Neural progenitor cell (in vitro differentiated cells): ENCODE measurements around the gene NAA15. TPM values are rescaled to one million over a fixed set of nuclear protein-coding genes. Genes with fewer than 3 reads are reported as not detected.
"Not testable (repeated sequence)": the region's sequence is repeated elsewhere in the genome, so short reads cannot be mapped to it uniquely, and the experiment has no call there.

ENCODE experiments used
- DNase-seq: peaks from one replicate; pipeline ENCODE4 v3.0.0-alpha.2; 2016; ENCODE audit warnings: low spot score
- H2AFZ ChIP-seq: fragments of 200-600 bp; sonication (generic); replicated peaks from 2 replicates; pipeline ENCODE4 v1.6.1; 2016; ENCODE audit warnings: antibody characterized with exemption
- H3F3A ChIP-seq: fragments of 200-600 bp; sonication (generic); 2 replicates; pipeline ENCODE4 v1.6.1; 2016; ENCODE audit warnings: antibody characterized with exemption, low read depth
- H3K27ac ChIP-seq: fragments of 200-600 bp; sonication (generic); 2 replicates; pipeline ENCODE4 v1.5.1; 2016; ENCODE audit warnings: mild to moderate bottlenecking
- H3K27me3 ChIP-seq: fragments of 200-600 bp; sonication (generic); 2 replicates; pipeline ENCODE4 v1.6.1; 2016; ENCODE audit warnings: mild to moderate bottlenecking, moderate library complexity
- H3K36me3 ChIP-seq: fragments of 200-600 bp; sonication (generic); 2 replicates; pipeline ENCODE4 v1.5.1; 2016
- H3K4me1 ChIP-seq: fragments of 200-600 bp; sonication (generic); 2 replicates; pipeline ENCODE4 v1.6.1; 2016; ENCODE audit warnings: mixed run types
- H3K4me2 ChIP-seq: fragments of 200-600 bp; sonication (generic); 2 replicates; pipeline ENCODE4 v1.6.1; 2016
- H3K4me3 ChIP-seq: fragments of 200-600 bp; sonication (generic); 2 replicates; pipeline ENCODE4 v1.5.1; 2016
- H3K79me2 ChIP-seq: fragments of 200-600 bp; sonication (generic); 2 replicates; pipeline ENCODE4 v1.6.1; 2016; ENCODE audit warnings: low read depth
- H3K9ac ChIP-seq: fragments of 200-600 bp; sonication (generic); 2 replicates; pipeline ENCODE4 v1.6.1; 2016
- H3K9me3 ChIP-seq: fragments of 200-600 bp; sonication (generic); 2 replicates; pipeline ENCODE4 v1.5.1; 2016; ENCODE audit warnings: low read depth
- H4K20me1 ChIP-seq: fragments of 200-600 bp; sonication (generic); 2 replicates; pipeline ENCODE4 v1.6.1; 2016; ENCODE audit warnings: low read depth
- H3K27ac Mint-ChIP-seq: 3 replicates; pipeline ENCODE4 v1.8.0; 2021; ENCODE audit warnings: mixed read lengths
- H3K27me3 Mint-ChIP-seq: 2 replicates; pipeline ENCODE4 v1.8.0; 2022; ENCODE audit warnings: low read depth, mild to moderate bottlenecking, inconsistent platforms, moderate library complexity, mixed read lengths; ENCODE audit not compliant: insufficient read depth
- H3K36me3 Mint-ChIP-seq: 3 replicates; pipeline ENCODE4 v1.8.0; 2021; ENCODE audit warnings: mixed read lengths
- H3K4me1 Mint-ChIP-seq: 3 replicates; pipeline ENCODE4 v1.8.0; 2021; ENCODE audit warnings: mixed read lengths
- H3K4me3 Mint-ChIP-seq: 3 replicates; pipeline ENCODE4 v1.8.0; 2021; ENCODE audit warnings: mild to moderate bottlenecking, moderate library complexity, mixed read lengths
- H3K9me3 Mint-ChIP-seq: 3 replicates; pipeline ENCODE4 v1.8.0; 2020; ENCODE audit warnings: mixed read lengths
- CTCF ChIP-seq: fragments of 200-600 bp; sonication (generic); IDR thresholded peaks from 2 replicates; pipeline ENCODE4 v1.5.1; 2017; ENCODE audit warnings: antibody characterized with exemption, mild to moderate bottlenecking
- EZH2 ChIP-seq: fragments of 200-600 bp; sonication (generic); IDR thresholded peaks from 2 replicates; pipeline ENCODE4 v1.6.1; 2017; ENCODE audit warnings: antibody characterized with exemption, mild to moderate bottlenecking, moderate library complexity
- EZH2phosphoT487 ChIP-seq: fragments of 200-600 bp; sonication (generic); IDR thresholded peaks from 2 replicates; pipeline ENCODE4 v1.6.1; 2017; ENCODE audit warnings: antibody characterized with exemption
- total RNA-seq: library from RNA; depleted of rRNA; stranded (reverse); fragments of >200 nt; gene quantifications from 2 replicates; pipeline ENCODE4 v1.2.3, GENCODE V29; 2015; ENCODE audit warnings: low replicate concordance

NAA15 gene
- total RNA-seq, 1 donor from 2014 or later: 69.0 TPM

- Histone ChIP-seq H3K4me2 (no peak overlapping the region), H3K79me2 (no peaks in the 10 kb centered on the region), H3F3A (no peaks in the 10 kb centered on the region), H2AFZ (no peak overlapping the region), H3K9ac (no peak overlapping the region), H3K27me3 (no peaks in the 10 kb centered on the region), H4K20me1 (no peaks in the 10 kb centered on the region), H3K4me1 (no peaks in the 10 kb centered on the region), H3K36me3 (no peaks in the 10 kb centered on the region), H3K27ac (no peak overlapping the region), H3K9me3 (no peaks in the 10 kb centered on the region), H3K4me3 (no peak overlapping the region)
- Mint-ChIP-seq H3K4me1 (no peaks in the 10 kb centered on the region), H3K4me3 (no peak overlapping the region), H3K27me3 (no peaks in the 10 kb centered on the region), H3K36me3 (peaks cover 42% of the 10 kb centered on the region), H3K9me3 (peaks cover 38% of the 10 kb centered on the region), H3K27ac (no peak overlapping the region)
- no peak for DNase-seq
- no peak for TF ChIP-seq CTCF
- TF ChIP-seq EZH2: no peak
- TF ChIP-seq EZH2phosphoT487: no peak
Observed at GRCh38 chr4:139443661-139444060, 142.4 kb downstream of the NAA15 start.

GRCh38 chr4:139444881-139445280 lies 143.6 kb downstream of the NAA15 start:
- not testable (repeated sequence) for DNase-seq, H3K27ac ChIP-seq, H3K4me1 ChIP-seq, H3K4me2 ChIP-seq, H3K36me3 ChIP-seq, H3K4me3 Mint-ChIP-seq, H3K9me3 ChIP-seq, H2AFZ ChIP-seq, H3K79me2 ChIP-seq, H3K27me3 Mint-ChIP-seq, H3K27ac Mint-ChIP-seq, H4K20me1 ChIP-seq, H3K4me1 Mint-ChIP-seq, H3K27me3 ChIP-seq, H3F3A ChIP-seq, H3K9ac ChIP-seq, H3K4me3 ChIP-seq
- H3K9me3 Mint-ChIP-seq: peaks cover 30% of the 10 kb centered on the region
- peaks cover 40% of the 10 kb centered on the region for H3K36me3 Mint-ChIP-seq

DNA sequence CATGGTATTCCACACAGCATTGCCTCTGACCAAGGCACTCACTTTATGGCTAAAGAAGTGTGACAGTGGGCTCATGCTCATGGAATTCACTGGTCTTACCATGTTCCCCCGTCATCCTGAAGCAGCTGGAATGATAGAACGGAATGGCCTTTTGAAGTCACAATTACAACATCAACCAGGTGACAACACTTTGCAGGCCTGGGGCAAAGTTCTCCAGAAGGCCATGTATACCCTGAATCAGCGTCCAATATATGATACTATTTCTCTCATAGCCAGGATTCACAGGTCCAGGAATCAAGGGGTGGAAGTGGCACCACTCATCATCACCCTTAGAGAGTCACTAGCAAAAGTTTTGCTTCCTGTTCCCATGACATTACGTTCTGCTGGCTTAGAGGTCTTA lies 145.8 kb downstream of the NAA15 start:
- H3K4me3 Mint-ChIP-seq: not testable (repeated sequence)
- H3K36me3 Mint-ChIP-seq: peaks cover 33% of the 10 kb centered on the region

GRCh38 chr4:139450586-139450985 lies 149.3 kb downstream of the NAA15 start:
- peaks cover 28% of the 10 kb centered on the region for H3K4me1 Mint-ChIP-seq
- H3K27me3 Mint-ChIP-seq: peaks cover 3% of the 10 kb centered on the region
- H3K9me3 Mint-ChIP-seq: peaks cover 12% of the 10 kb centered on the region
- H3K9ac ChIP-seq: no peak overlapping the region
- H3K27ac ChIP-seq: no peak overlapping the region
- no peak overlapping the region for H3K4me3 ChIP-seq
- H3K27ac Mint-ChIP-seq: no peak overlapping the region
- TF ChIP-seq EZH2: no peak
- no peak for TF ChIP-seq CTCF
- TF ChIP-seq EZH2phosphoT487: no peak
- H3K79me2 ChIP-seq: peaks cover 29% of the 10 kb centered on the region
- H3K27me3 ChIP-seq: no peaks in the 10 kb centered on the region
- DNase-seq: no peak
- H3K36me3 Mint-ChIP-seq: peaks cover 22% of the 10 kb centered on the region
- no peak overlapping the region for H2AFZ ChIP-seq
- H3K4me1 ChIP-seq: peaks cover 21% of the 10 kb centered on the region
- H3K9me3 ChIP-seq: no peaks in the 10 kb centered on the region
- H3K4me3 Mint-ChIP-seq: no peak overlapping the region
- H3K4me2 ChIP-seq: no peak overlapping the region
- H3K36me3 ChIP-seq: no peaks in the 10 kb centered on the region
- H3F3A ChIP-seq: peaks cover 14% of the 10 kb centered on the region
- H4K20me1 ChIP-seq: no peaks in the 10 kb centered on the region

More for the DNA sequence above, 145.8 kb downstream of the NAA15 start:
- H3K27ac Mint-ChIP-seq, H3K36me3 ChIP-seq, H2AFZ ChIP-seq, H3F3A ChIP-seq, H3K4me3 ChIP-seq, H3K4me2 ChIP-seq, H4K20me1 ChIP-seq, H3K27ac ChIP-seq, H3K9me3 ChIP-seq, H3K27me3 Mint-ChIP-seq, H3K9ac ChIP-seq, H3K27me3 ChIP-seq, H3K79me2 ChIP-seq, H3K4me1 ChIP-seq, H3K4me1 Mint-ChIP-seq, DNase-seq: not testable (repeated sequence)
- peaks cover 15% of the 10 kb centered on the region for H3K9me3 Mint-ChIP-seq
